HG02884 (cell line): ENCODE results near the gene EPHB3.

Source experiments
- ATAC-seq: cut with Tn5 transposase; IDR thresholded peaks from one replicate; pipeline ENCODE4 v1.9.1; 2021; ENCODE audit warnings: mild to moderate bottlenecking, moderate library complexity; ENCODE audit not compliant: unreplicated experiment

Gene EPHB3

GRCh38 chr3:184563941-184564684, 2.5 kb downstream of the EPHB3 start:
- ATAC-seq, result no peak

GRCh38 chr3:184564685-184565385, 3.2 kb downstream of the EPHB3 start:
- no peak for ATAC-seq

GRCh38 chr3:184565421-184566211, 4.0 kb downstream of the EPHB3 start:
- ATAC-seq, result no peak

- no peak for ATAC-seq
Measured at GRCh38 chr3:184566441-184567414, 5.1 kb downstream of the EPHB3 start.

- no peak for ATAC-seq
Measured at GRCh38 chr3:184567946-184568559, 6.5 kb downstream of the EPHB3 start.

GRCh38 chr3:184568560-184568923, 7.0 kb downstream of the EPHB3 start:
- ATAC-seq, result no peak

- no peak for ATAC-seq
Measured at GRCh38 chr3:184568924-184569829, 7.6 kb downstream of the EPHB3 start.

- ATAC-seq, result no peak
Measured at GRCh38 chr3:184570035-184570434, 8.4 kb downstream of the EPHB3 start.

- no peak for ATAC-seq
Measured at GRCh38 chr3:184570489-184570888, 8.9 kb downstream of the EPHB3 start.

GRCh38 chr3:184571750-184572377, 10.3 kb downstream of the EPHB3 start:
- ATAC-seq, result no peak

- ATAC-seq, result no peak
Measured at GRCh38 chr3:184572633-184573270, 11.2 kb downstream of the EPHB3 start.

- ATAC-seq, result no peak
Measured at GRCh38 chr3:184574515-184575417, 13.2 kb downstream of the EPHB3 start.

- no peak for ATAC-seq
Measured at GRCh38 chr3:184575701-184576100, 14.1 kb downstream of the EPHB3 start.

- no peak for ATAC-seq
Measured at GRCh38 chr3:184576457-184577240, 15.1 kb downstream of the EPHB3 start.

GRCh38 chr3:184577546-184577945, 16.0 kb downstream of the EPHB3 start:
- ATAC-seq, result no peak

- ATAC-seq, result no peak
Measured at GRCh38 chr3:184578218-184578617, 16.6 kb downstream of the EPHB3 start.
